Brain microvascular endothelial cell (primary cell): Measurements from ENCODE around the gene CASTOR1.

ENCODE experiments used
- DNase-seq: peaks from one replicate; pipeline ENCODE4 v3.0.0-alpha.2; 2020
- H3K27ac ChIP-seq: fragments of 250-450 bp; sonication (Bioruptor Pico); 2 replicates; pipeline ENCODE4 v1.5.1; 2020; ENCODE audit warnings: mild to moderate bottlenecking, moderate library complexity
- H3K27me3 ChIP-seq: fragments of 250-450 bp; sonication (Bioruptor Pico); replicated peaks from 2 replicates; pipeline ENCODE4 v1.5.1; 2020; ENCODE audit warnings: mild to moderate bottlenecking
- H3K36me3 ChIP-seq: fragments of 250-450 bp; sonication (Bioruptor Pico); replicated peaks from 2 replicates; pipeline ENCODE4 v1.5.1; 2020; ENCODE audit warnings: mild to moderate bottlenecking
- H3K4me3 ChIP-seq: 2 replicates; pipeline ENCODE4 v1.5.1; 2011; ENCODE audit warnings: low read depth, mild to moderate bottlenecking, control low read depth, low read length, moderate library complexity
- in situ Hi-C: cut with HindIII; loops from 2 replicates; pipeline ENCODE4 v1.10.0; 2017; ENCODE audit warnings: low sequenced_read_pairs, low pct_ligation_motif_present
- TF ChIP-seq, protein P1 (sequence below): IDR thresholded peaks from 2 replicates; pipeline ENCODE4 v1.5.1; 2011; ENCODE audit warnings: low read depth, mild to moderate bottlenecking, moderate library complexity, low read length, control low read depth, inconsistent platforms; ENCODE audit errors: missing control alignments

Gene CASTOR1

DNA sequence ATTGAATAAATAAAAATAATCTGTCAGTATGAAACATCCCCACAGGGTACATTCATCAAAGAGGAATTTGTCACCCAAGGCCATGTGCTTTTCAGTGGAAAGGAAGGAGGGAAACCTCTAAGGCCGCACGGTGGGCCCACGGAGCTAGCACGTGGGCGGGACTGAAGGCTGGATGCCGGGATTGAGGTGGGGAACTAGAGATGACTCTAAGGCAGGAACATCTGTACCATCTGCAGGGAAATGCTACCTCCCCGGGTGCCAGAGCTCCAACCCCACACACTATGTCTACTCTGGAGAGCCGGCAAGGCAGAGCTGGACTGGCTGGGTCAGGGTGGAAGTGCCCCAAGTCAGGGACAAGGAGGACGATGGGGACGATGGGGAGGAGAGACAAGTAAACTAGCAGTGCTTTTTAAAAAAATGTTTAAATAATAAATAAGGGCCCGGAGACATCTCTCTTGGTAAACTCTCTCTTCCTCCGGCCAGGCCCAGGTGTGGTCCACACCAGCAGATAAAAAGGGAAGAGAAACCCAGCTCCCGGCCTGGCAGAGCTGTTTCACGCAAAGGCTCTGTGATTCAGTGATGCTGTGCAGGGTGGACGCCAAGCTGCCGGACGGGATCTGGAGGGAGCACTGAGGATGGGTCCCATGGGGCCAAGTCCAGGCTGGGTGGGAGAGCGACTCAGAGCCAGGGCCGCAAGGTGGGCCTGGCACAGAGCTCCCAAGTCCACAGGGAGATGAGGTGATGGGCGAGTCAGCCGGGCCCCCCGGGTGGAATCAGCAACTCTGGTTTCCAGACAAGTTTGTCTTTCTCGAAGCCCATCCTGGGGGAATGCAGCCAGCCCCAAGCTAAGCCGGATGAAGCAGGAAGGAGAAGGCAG, 48.5 kb downstream of the CASTOR1 start:
- in situ Hi-C loops: no loop called here
- Histone ChIP-seq H3K27ac (peak overlapping the region; percentile 95), H3K36me3 (peaks cover 52% of the 10 kb centered on the region), H3K27me3 (no peaks in the 10 kb centered on the region), H3K4me3 (no peak overlapping the region)
- TF ChIP-seq, protein P1, sequence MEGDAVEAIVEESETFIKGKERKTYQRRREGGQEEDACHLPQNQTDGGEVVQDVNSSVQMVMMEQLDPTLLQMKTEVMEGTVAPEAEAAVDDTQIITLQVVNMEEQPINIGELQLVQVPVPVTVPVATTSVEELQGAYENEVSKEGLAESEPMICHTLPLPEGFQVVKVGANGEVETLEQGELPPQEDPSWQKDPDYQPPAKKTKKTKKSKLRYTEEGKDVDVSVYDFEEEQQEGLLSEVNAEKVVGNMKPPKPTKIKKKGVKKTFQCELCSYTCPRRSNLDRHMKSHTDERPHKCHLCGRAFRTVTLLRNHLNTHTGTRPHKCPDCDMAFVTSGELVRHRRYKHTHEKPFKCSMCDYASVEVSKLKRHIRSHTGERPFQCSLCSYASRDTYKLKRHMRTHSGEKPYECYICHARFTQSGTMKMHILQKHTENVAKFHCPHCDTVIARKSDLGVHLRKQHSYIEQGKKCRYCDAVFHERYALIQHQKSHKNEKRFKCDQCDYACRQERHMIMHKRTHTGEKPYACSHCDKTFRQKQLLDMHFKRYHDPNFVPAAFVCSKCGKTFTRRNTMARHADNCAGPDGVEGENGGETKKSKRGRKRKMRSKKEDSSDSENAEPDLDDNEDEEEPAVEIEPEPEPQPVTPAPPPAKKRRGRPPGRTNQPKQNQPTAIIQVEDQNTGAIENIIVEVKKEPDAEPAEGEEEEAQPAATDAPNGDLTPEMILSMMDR: no peak
- DNase-seq: no peak

DNA sequence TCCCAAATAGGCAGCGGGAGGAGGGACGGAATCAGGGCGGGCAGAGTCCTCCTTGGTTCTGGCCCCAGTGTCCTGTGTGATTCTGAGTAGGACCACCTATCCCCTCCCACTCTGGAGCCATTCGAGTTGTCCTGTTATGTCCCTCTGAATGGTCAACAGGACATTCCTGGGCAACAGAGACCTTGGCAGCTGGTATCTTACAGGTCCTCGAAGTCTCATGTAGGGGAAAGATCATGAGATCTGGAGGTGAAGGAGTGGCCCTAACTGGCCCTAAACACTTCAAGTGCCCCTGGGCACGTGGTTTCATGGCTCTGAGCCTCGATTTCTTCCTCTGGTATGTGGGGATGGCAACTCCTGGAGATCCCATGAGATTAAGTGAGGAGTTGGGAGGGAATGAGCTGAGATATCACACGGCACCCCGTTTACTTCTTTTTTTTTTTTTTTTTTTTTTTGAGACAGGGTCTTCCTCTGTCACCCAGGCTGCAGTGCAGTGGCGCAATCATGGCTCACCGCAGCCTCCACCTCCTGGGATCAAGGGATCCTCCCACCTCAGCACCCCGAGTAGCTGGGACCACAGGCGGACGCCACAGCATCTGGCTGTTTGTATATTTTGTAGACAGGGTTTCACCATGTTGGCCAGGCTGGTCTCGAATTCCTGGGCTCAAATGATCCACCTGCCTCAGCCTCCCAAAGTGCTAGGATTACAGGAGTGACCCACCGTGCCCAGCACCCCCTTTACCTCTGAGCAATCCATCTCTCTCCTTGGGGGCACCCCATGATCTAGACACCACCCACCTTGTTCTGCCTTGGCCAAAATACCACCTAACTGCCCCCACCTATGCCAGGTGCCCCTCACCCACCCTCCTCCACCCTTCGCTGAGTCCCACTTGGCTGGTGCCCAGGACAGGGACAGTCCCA, 49.6 kb downstream of the CASTOR1 start:
- H3K27me3 ChIP-seq: no peaks in the 10 kb centered on the region
- H3K36me3 ChIP-seq: peaks cover 44% of the 10 kb centered on the region
- H3K4me3 ChIP-seq: no peak overlapping the region
- DNase-seq: no peak
- in situ Hi-C loops: no loop called here
- TF ChIP-seq, protein P1: no peak
- peak overlapping the region; percentile 95 for H3K27ac ChIP-seq

DNA sequence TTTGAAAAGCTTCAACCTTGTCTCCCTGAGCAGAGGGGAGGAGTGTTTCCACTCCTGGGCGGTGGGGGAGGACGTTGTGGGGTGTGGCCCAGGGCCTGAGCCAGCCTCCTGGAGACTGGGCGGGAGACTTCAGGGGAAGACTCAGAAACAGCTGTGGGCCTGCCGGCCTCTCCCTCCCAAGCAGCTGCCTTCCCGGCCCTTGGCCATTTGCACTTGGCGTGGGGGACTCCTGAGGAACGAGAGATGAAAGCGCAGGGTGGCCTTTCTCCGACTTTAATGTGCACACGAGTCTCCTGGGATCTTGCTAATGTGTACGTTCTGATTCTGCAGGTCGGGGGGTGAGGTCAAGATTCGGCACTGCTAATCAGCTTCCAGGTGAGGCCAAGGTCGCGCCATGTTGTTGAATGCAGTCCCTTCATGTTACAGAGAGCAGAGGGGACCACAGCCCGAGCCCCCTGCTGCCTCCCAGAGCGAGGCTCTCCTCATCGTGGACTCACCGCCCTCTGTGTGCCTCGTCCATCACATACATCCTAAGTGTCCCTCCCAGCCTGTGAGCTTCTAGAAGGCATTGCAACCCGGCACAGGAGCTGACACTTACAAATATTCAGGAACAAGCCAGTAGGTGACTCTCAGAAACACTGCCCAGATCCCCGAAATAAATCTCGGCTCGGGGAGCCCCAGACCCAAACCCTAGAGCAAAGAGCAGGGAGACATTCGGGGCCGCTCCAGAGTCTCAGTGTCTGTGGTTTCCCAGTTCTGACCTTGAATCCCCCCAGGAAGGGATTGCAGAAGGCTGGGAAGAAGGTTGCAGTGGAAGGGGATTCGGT, 50.4 kb downstream of the CASTOR1 start:
- H3K27me3 ChIP-seq: no peaks in the 10 kb centered on the region
- in situ Hi-C loops: no loop called here
- H3K4me3 ChIP-seq: no peak overlapping the region
- peaks cover 35% of the 10 kb centered on the region for H3K36me3 ChIP-seq
- peak; percentile 81 for DNase-seq
- TF ChIP-seq, protein P1: no peak
- H3K27ac ChIP-seq: peak overlapping the region; percentile 95

DNA sequence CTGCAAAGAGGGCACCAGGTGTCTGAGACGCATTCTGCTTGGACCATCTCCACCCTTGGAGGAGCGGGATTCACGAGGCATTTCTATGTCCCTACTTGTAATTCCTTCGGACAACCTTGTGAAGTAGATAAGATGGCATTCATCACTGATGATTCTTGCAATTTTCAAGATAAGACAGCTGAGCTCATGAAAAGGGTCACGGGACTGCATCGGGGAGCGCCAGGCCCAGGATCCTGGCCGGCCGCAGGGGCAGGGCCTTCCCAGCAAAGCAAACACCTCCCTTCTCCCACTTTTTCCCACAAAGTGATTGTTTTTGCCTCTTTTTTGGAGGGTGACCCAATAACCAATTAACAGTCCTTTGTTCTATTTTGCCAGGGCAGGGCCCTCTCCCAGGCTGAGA, 51.2 kb downstream of the CASTOR1 start:
- TF ChIP-seq, protein P1: no peak
- in situ Hi-C loops: no loop called here
- peak overlapping the region; percentile 95 for H3K27ac ChIP-seq

DNA sequence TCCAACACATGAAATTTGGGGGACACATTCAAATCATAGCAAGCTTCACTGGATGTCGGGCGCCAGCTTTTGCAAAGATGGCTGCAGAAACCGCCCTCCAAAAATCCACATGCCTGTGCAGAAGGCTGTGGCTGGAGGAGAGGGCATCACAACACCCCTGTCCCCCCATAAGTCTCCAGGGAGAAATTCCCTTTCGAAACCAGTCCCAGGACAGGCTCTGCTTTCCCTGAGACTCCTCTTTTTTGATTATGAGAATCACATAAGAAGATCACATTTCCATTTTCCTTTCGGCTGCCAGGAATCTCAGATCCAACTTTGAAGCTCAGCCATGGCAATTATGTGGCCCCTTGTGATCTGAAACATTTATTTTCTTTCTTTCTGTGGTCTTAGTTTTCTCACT, 52.4 kb downstream of the CASTOR1 start:
- Histone ChIP-seq H3K27ac (peak overlapping the region; percentile 95), H3K4me3 (no peak overlapping the region), H3K36me3 (peaks cover 15% of the 10 kb centered on the region), H3K27me3 (no peaks in the 10 kb centered on the region)
- TF ChIP-seq, protein P1: no peak
- no peak for DNase-seq
- in situ Hi-C loops: no loop called here

More for the DNA sequence above, 51.2 kb downstream of the CASTOR1 start:
- no peak for DNase-seq
- H3K27me3 ChIP-seq: no peaks in the 10 kb centered on the region
- H3K4me3 ChIP-seq: no peak overlapping the region
- peaks cover 28% of the 10 kb centered on the region for H3K36me3 ChIP-seq
